RCC 7860 (cell line): Measurements from ENCODE around the gene MYH9.
A peak's percentile ranks its signal among the peaks of the same experiment; 100 is the strongest.

Source experiments
- DNase-seq: peaks from one replicate; pipeline ENCODE4 v3.0.0-alpha.2; 2015; ENCODE audit warnings: low spot score
- FAIRE-seq: peaks from 2 replicates; lab custom pipeline; 2012; peaks lifted over from hg19 to GRCh38; lab: Jason Lieb, UNC

MYH9 gene

GRCh38 chr22:36387709-36387958 lies 133 bp downstream of the MYH9 start:
- FAIRE-seq (no peak), DNase-seq (no peak)

- FAIRE-seq (no peak), DNase-seq (no peak)
Measured at GRCh38 chr22:36386900-36387708, 663 bp downstream of the MYH9 start.

DNA sequence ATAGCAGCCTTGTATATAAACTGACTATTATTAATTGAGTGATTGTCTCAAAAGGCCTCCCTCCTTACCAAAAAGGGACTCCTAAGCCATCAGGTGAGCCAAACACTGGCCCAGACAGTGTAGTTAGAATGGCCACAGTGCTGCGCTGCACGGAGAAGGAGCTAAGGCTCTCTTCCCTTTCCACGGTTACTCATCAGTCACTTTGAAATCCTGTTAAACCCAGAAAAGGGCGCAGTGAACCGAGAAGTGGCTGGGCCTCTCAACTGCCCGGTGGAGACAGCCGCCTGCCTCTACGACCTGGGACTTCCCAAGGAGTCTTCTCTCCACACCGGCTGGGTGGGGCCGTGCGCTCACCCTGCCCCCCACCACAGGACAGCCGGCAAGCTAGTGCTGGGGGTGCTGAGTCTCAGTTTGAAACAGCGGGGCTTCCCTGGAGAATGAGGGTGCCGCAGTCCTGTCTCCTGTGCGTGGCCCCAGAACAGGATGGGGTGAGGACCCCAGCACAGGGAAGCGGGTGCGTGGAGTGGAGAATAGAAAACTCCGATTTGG lies 1.3 kb downstream of the MYH9 start:
- FAIRE-seq (peak; percentile 81), DNase-seq (peak; percentile 88)

DNA sequence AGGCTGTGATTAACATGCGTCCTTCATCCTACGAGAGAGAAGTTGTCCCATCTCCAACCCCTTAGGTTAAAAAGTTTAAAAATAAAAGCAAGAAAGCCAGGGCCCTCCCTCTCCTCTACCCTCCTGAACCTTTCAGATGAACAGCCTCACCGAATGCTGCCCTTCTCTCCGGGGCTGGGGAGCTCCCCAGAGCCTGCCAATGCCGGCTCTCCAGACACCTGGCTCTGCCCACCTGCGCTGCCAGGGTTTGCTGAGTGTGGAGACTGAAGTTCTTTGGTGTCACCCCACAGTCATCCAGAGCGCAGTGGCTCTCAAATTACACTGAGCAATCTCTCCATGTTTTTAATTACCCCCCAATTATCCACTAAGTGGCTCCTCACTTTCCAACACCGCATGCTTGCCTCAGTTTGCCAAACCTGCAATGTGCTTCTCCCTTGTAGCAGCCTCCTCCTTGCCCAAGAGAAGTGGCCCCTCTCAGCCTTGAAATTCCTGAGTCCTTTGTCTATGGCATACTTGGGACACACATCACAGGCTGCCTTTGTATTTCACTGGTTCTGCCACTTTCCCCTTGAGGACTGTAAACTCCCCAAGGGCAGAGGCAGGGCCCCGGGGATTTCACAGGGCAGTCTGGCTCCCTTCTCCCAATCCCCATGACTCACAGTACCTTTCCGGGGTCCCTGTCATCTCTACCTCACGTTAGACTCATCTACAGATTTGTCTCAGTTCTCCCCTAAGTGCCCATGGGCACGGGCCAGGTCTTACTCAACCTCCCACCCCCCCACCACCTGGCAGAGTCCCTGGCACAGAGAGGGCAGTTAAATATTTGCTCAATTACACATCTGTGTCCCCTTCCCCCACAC lies 2.0 kb downstream of the MYH9 start:
- FAIRE-seq (no peak), DNase-seq (no peak)

DNA sequence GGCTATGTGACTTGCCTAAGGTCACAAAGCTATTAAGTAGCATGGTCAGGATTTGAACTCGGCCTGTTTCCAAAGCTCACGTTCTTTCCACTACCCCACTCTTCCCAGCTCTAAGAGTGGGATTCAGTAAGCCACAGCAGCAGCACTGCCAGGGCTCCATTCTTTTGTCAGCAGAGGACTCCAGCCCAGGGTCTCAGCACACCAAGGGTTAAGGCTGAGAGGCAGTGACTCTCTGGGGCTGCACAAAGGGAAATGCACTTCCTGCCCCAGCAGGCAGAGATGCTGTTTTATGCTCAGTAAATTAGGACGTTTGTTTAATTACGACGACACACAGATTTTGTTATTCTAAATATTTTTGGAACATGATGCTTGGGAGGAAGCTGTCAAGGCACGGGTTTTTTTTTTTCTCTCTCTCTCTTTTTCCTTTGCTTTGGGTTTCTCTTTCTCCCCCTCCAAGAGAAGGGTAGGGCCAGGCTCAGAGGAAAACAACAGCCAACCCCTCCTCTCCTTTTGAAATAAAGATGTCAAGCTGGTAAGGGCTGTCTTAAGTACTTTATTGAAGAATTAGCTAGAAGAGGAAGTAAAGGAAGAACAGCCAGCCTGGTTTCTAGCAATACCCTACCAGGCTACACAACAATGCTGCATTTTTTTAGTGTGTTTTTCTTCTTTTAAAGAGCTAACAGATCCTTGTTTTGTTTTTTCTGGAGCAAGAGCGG lies 2.8 kb downstream of the MYH9 start:
- DNase-seq (peak; percentile 48), FAIRE-seq (no peak)

DNA sequence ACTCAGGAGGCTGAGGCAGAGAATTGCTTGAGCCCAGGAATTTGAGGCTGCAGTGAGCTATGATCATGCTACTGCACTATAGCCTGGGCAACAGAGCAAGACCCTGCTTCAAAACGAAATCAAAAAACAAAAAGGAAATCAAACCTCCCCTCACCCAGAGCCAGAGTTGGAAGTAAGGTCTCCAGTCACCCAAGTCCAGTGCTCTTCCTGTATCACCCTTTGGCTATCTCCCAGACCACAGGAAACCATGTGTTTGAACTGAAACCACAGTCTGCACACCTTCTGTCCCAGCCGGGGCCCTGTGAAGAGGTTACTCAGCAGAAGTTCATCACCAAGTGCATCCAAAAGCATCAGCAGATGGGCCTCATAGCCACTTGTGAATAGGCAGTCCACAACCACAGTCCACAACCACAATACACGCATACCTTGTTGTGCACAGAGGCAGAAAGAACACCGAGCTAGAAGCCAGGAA lies 4.6 kb downstream of the MYH9 start:
- FAIRE-seq, result peak; percentile 98
- DNase-seq, result peak; percentile 95

DNA sequence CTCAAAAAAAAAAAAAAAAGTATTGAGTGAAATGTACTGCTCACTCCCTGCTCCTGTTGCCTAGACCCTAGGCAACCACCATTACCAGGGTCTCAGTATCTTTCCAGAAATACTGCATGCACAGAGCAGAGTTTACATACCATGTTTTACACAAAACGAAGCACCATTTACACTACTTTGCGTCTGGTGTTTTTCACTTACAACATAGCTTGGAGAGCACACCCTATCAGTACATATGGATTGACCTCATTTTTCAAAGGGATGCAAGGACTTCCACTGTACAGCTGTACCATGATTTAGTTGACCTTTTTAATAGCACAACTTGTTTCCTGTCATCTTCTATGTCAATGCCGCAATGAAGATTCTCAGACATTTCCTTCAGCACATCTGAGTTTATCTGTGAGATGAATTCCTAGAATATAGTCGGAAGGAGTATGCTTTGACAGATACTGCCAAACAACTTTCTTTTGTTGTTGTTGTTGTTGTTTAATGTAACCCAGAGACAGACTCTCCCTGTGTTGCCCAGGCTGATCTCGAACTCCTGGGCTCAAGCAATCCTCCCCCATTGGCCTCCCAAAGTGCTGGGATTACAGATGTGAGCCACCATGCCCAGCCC lies 6.1 kb downstream of the MYH9 start:
- no peak for FAIRE-seq

GRCh38 chr22:36379593-36380361 lies 8.0 kb downstream of the MYH9 start:
- FAIRE-seq, result no peak

More for the DNA sequence above, 6.1 kb downstream of the MYH9 start:
- DNase-seq, result no peak

GRCh38 chr22:36378869-36379217 lies 8.9 kb downstream of the MYH9 start:
- DNase-seq (no peak), FAIRE-seq (no peak)

More at GRCh38 chr22:36379593-36380361, 8.0 kb downstream of the MYH9 start:
- DNase-seq, result no peak

DNA sequence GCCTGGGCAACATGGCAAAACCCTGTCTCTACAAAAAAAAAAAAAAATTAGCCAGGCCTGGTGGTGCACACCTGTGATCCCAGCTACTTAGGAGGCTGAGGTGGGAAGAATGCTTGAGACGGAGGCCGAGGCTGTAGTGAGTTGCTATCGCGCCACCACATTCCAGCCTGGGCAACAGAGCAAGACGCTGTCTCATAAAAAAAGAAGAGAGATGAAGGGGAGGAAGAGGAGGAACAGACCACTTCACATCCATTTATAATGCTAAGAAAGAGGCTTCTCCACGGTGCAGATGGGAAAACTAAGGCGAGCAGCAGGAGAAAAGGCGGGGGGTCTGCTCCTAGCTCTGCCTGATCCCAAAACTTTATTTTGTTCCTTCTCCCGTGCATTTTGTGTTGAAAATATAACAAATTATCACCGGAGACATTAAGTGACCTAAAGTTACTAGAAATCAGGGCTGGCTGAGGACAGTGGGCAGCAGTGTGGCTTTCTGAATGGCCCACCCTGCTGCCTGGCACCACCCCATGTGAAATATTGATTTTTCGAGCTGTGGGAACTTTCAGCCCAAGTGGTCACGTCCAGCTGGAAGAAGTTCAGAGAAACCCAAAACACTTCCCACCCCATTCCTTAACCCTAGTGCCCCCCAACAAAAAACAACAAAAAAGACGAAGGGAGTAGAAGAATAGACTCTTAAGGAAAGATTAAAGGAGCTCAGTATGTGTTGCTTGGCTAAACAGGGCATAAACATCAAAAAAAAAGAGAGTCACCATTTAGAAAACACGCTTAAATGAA lies 9.5 kb downstream of the MYH9 start:
- no peak for FAIRE-seq
- no peak for DNase-seq

DNA sequence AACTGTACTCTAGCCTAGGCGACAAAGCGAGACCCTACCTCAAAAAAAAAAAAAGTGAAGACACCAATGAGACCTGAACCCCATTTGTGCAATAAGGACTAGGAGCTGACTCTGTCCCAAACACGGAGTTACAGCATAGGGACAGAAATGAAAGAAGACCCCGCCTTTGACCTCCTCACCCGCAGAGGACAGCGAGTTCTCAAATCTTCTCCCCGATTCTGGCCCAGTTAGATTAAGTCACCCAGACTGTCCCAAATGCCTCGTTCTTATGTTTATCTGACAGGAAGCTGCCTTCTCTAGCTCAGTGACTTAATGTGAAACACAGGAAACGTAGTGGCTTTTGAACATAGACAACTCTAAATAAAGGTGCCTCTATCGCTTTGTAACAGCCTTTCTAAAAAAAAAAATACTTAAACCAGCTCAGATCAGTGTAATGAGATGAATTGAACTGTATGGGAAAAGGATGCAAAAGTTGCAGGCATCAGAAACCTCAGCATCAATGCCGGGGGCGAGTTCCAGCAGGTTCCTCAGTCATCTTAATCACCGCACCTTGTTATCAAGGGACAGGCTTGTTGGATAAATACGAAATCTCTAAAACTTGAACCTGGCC lies 10.6 kb downstream of the MYH9 start:
- DNase-seq, result no peak
- FAIRE-seq, result no peak

DNA sequence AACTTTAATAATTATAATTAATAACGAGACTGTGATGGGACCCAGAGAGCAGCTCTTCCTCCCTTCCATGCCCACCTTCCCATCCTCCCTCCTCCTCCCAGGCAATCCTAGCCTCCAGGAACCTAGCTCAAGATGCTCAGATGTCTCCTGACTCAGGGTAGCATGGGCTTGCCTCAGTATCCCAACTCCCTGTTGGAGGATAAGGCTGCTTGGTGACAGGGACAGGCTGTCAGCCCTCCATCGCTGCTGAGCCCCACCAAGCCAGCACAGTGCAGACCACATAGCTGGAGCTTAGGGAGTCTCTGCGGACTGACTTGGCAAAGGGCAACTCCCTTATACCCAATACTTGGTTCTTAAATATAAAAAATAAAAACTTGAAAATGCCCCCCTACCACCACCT lies 11.5 kb downstream of the MYH9 start:
- DNase-seq (no peak), FAIRE-seq (no peak)

GRCh38 chr22:36375071-36375980 lies 12.4 kb downstream of the MYH9 start:
- FAIRE-seq (no peak), DNase-seq (no peak)

DNA sequence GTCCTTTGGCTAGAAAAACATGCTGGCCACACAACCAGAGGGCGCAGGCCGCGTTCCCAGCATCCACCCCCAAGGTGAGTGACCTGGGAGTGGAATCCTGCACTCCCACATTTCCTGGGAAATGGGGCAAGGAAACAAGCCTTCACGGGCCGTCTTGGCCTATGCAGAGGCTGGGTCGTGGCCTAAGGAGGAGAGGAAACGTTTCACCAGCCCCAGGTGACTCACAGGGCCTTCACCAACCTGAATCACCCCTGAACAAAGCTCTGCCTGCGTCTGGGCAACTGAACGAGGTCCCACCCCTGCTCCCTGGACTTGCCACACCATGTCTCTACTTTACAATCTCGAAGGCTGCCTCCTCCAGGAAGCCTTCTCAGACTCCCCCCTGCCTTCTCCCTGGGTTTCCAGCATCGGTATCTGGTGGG lies 13.2 kb downstream of the MYH9 start:
- DNase-seq, result peak; percentile 89
- FAIRE-seq, result peak; percentile 90

DNA sequence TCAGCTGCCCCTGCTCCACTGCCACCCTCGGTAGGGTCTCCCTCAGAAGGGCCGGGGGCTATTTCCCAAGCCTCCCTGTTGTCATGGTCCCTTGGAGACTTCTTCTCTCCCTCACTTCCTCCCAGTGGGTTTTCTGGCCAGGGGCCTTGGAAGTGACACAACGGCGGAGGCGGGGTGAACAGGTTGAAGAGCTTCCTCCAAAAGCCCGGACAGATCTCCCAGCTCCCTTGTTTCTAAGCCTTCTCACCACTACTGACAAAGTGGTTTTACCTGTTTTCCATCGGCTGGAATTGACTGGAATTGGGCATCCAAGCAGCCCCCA lies 14.5 kb downstream of the MYH9 start:
- DNase-seq (no peak), FAIRE-seq (no peak)

DNA sequence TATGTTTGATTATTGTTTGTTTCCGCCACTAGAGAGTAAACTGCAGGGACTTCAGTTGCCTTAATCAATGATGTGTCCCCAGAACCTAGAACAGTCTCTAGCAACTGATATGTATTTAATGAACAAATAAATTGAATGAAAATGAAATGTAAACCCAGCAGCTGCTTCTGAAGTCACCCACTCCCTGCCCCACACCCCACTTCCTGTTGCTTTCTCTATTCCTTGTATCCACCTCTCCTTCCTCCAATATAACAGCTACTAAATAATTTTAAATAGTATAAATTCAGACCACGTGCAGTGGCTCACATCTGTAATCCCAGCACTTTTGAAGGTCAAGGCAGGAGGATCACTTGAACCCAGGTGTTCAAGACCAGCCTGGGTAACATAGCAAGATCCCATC lies 15.8 kb downstream of the MYH9 start:
- DNase-seq (no peak), FAIRE-seq (no peak)

- FAIRE-seq, result no peak
- DNase-seq, result no peak
Measured at GRCh38 chr22:36369922-36370791, 17.6 kb downstream of the MYH9 start.
